ENCODE results near the gene PRUNE1. TPM values are rescaled to one million over a fixed set of nuclear protein-coding genes. Genes with fewer than 3 reads are reported as not detected.

The PRUNE1 gene
- polyA plus RNA-seq, 1 experiment: 21.7 TPM

GRCh38 chr1:151060657-151061421, 52.6 kb downstream of the PRUNE1 start:
- CTCF ChIA-PET: interaction anchor here (1.1 to 1.9 kb wide), 3 partner anchors 10 to 55 kb away, joined by 5 to 11 read pairs (median 7); partner anchors contain the start of gene GABPB2
- peak overlapping the region; percentile 84 for H3K4me3 ChIP-seq (ENCODE audit: low read depth, low read length)
- no peak for TF ChIP-seq CTCF (IDR thresholded peaks at IDR 0.05; ENCODE audit: low read depth, low read length)
- no peak for DNase-seq (ENCODE audit: low read depth, low spot score)
- H3K27me3 ChIP-seq (ENCODE audit: control insufficient read depth, insufficient read depth, low read length): no peaks in the 10 kb centered on the region
- H3K27ac ChIP-seq (ENCODE audit: low read depth, low read length): peak overlapping the region; percentile 82
- POLR2A ChIA-PET: interaction anchor here (0.6 to 1.2 kb wide), 2 partner anchors 11 to 16 kb away, joined by 3 to 6 read pairs; no protein-coding TSS in a partner anchor
- no peaks in the 10 kb centered on the region; the same call in 1 of the 2 replicates for H3K9me3 ChIP-seq (ENCODE audit: control insufficient read depth, insufficient read depth, low read length)

GRCh38 chr1:151061704-151062103, 53.5 kb downstream of the PRUNE1 start:
- Histone ChIP-seq H3K27ac (ENCODE audit: low read depth, low read length) (no peak overlapping the region), H3K27me3 (ENCODE audit: control insufficient read depth, insufficient read depth, low read length) (no peaks in the 10 kb centered on the region), H3K9me3 (ENCODE audit: control insufficient read depth, insufficient read depth, low read length) (no peaks in the 10 kb centered on the region; the same call in 1 of the 2 replicates), H3K4me3 (ENCODE audit: low read depth, low read length) (peak overlapping the region; percentile 84)
- no peak for DNase-seq (ENCODE audit: low read depth, low spot score)
- TF ChIP-seq CTCF (IDR thresholded peaks at IDR 0.05; ENCODE audit: low read depth, low read length): no peak
- POLR2A ChIA-PET: interaction anchor here (0.5 kb wide), 1 partner anchor 501 kb away, joined by 5 read pairs; no protein-coding TSS in a partner anchor
- CTCF ChIA-PET: interaction anchor here (0.8 to 1.9 kb wide), 5 partner anchors 9 to 66 kb away, joined by 3 to 11 read pairs (median 7); partner anchors contain the start of genes GABPB2 and MINDY1

- CTCF ChIA-PET: interaction anchor here (1.1 to 1.9 kb wide), 2 partner anchors 37 to 67 kb away, joined by 5 to 8 read pairs; no protein-coding TSS in a partner anchor
Observed at GRCh38 chr1:151062741-151063371, 54.6 kb downstream of the PRUNE1 start.

GRCh38 chr1:151065089-151065645, 56.9 kb downstream of the PRUNE1 start:
- Histone ChIP-seq H3K9me3 (ENCODE audit: control insufficient read depth, insufficient read depth, low read length) (no peaks in the 10 kb centered on the region; the same call in 1 of the 2 replicates), H3K4me3 (ENCODE audit: low read depth, low read length) (no peak overlapping the region), H3K27me3 (ENCODE audit: control insufficient read depth, insufficient read depth, low read length) (no peaks in the 10 kb centered on the region), H3K27ac (ENCODE audit: low read depth, low read length) (no peak overlapping the region)
- ChIA-PET CTCF (interaction anchor here (1.0 kb wide), 1 partner anchor 35 kb away, joined by 3 read pairs; no protein-coding TSS in a partner anchor), POLR2A (no interaction called here)
- no peak for DNase-seq (ENCODE audit: low read depth, low spot score)
- no peak for TF ChIP-seq CTCF (IDR thresholded peaks at IDR 0.05; ENCODE audit: low read depth, low read length)

More at GRCh38 chr1:151062741-151063371, 54.6 kb downstream of the PRUNE1 start:
- H3K27ac ChIP-seq (ENCODE audit: low read depth, low read length): peak overlapping the region; percentile 98
- H3K9me3 ChIP-seq (ENCODE audit: control insufficient read depth, insufficient read depth, low read length): no peaks in the 10 kb centered on the region; the same call in 1 of the 2 replicates
- DNase-seq (ENCODE audit: low read depth, low spot score): peak; percentile 66
- no peak for TF ChIP-seq CTCF (IDR thresholded peaks at IDR 0.05; ENCODE audit: low read depth, low read length)
- H3K4me3 ChIP-seq (ENCODE audit: low read depth, low read length): peak overlapping the region; percentile 37
- H3K27me3 ChIP-seq (ENCODE audit: control insufficient read depth, insufficient read depth, low read length): no peaks in the 10 kb centered on the region
- POLR2A ChIA-PET: interaction anchor here (0.8 to 1.0 kb wide), 3 partner anchors 8 to 20 kb away, joined by 3 to 4 read pairs (median 3); partner anchors contain the start of gene C1orf56

Measured in AG04450 (cell line).